GM12891 (cell line): ENCODE measurements around the gene MYO9A.

ENCODE experiments used
- POLR2A ChIP-seq: IDR thresholded peaks from 2 replicates; pipeline ENCODE4 v1.6.1; 2011; ENCODE audit warnings: low read depth, low read length, control low read depth
- POLR2AphosphoS5 ChIP-seq: IDR thresholded peaks from 2 replicates; pipeline ENCODE4 v1.6.1; 2011; ENCODE audit warnings: low read depth, low read length, control low read depth
- SPI1 ChIP-seq: IDR thresholded peaks from 2 replicates; pipeline ENCODE4 v1.6.1; 2011; ENCODE audit warnings: low read depth, low read length, control low read depth

DNA sequence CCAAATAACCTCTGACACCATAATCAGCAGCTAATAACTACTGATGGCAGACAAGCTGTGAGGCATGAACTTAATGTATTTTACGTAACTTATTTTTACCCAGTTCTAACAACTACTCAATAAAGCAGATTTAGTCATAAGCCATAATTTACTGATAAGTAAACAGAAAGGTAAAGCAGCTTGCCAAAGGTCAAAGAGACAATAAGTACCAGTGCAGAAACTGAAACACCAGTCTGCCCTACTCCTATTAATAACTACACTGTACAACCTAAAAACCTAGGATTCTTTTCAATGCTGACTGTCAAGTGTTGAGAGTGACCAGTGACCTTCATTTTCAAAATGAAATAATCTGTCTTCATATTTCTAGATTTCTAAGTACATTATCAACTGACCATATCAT lies 155.4 kb downstream of the MYO9A start:
- TF ChIP-seq SPI1: no peak
- no peak for TF ChIP-seq POLR2AphosphoS5
- no peak for TF ChIP-seq POLR2A
